ENCODE results near the gene COL6A3.

GRCh38 chr2:237320801-237321560, 93.0 kb downstream of the COL6A3 start:
- TF ChIP-seq, protein P1, sequence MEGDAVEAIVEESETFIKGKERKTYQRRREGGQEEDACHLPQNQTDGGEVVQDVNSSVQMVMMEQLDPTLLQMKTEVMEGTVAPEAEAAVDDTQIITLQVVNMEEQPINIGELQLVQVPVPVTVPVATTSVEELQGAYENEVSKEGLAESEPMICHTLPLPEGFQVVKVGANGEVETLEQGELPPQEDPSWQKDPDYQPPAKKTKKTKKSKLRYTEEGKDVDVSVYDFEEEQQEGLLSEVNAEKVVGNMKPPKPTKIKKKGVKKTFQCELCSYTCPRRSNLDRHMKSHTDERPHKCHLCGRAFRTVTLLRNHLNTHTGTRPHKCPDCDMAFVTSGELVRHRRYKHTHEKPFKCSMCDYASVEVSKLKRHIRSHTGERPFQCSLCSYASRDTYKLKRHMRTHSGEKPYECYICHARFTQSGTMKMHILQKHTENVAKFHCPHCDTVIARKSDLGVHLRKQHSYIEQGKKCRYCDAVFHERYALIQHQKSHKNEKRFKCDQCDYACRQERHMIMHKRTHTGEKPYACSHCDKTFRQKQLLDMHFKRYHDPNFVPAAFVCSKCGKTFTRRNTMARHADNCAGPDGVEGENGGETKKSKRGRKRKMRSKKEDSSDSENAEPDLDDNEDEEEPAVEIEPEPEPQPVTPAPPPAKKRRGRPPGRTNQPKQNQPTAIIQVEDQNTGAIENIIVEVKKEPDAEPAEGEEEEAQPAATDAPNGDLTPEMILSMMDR (optimal IDR thresholded peaks at IDR 0.05 in 1 of 3, IDR thresholded peaks at IDR 0.05 in 1 of 3, conservative IDR thresholded peaks at IDR 0.05 in 1 of 3; ENCODE audit: extremely low read depth in 1 of 3, insufficient read depth in 2 of 3, low read length in 3 of 3), result no peak
- no peak for TF ChIP-seq EZH2 (IDR thresholded peaks at IDR 0.05; ENCODE audit: low read length)
